Endothelial cell of umbilical vein (primary cell): ENCODE results near the gene KCND2. TPM values are rescaled to one million over a fixed set of nuclear protein-coding genes. Genes with fewer than 3 reads are reported as not detected.

Source experiments
- BruUV-seq: library from RNA; stranded (reverse); fragments of 400-500 nt; replicated peaks from 2 replicates; lab custom pipeline; 2021; lab: Mats Ljungman, UMichigan
- CTCF ChIA-PET: fragments of 300-600, 350-600 bp; sonication (Branson Sonifier 250); formaldehyde crosslinking; loops from one replicate; lab custom pipeline; 2021; ENCODE audit warnings: antibody characterized with exemption, inconsistent platforms; lab: Charles Lee
- POLR2A ChIA-PET: fragments of 300-600, 350-600 bp; sonication (Branson Sonifier 250); formaldehyde crosslinking; loops from one replicate; lab custom pipeline; 2021; ENCODE audit warnings: antibody characterized with exemption, inconsistent platforms; lab: Charles Lee
- DNase-seq: peaks from one replicate; pipeline ENCODE4 v3.0.0-alpha.2; 2011; ENCODE audit warnings: low read depth, low spot score
- FAIRE-seq: peaks from 2 replicates; lab custom pipeline; 2011; peaks lifted over from hg19 to GRCh38; lab: Jason Lieb, UNC
- H2AFZ ChIP-seq: 2 replicates; pipeline ENCODE4 v1.6.0; 2012; ENCODE audit warnings: low read depth, low read length, control low read depth, inconsistent platforms
- H3K27ac ChIP-seq: 2 replicates; pipeline ENCODE4 v1.5.1; 2011; ENCODE audit warnings: low read depth, mild to moderate bottlenecking, control low read depth, low read length, moderate library complexity; ENCODE audit not compliant: insufficient read depth
- H3K27me3 ChIP-seq, 2 experiments: 2 replicates each; pipeline versions ENCODE4 v1.6.0 to v1.6.1; 2011; ENCODE audit warnings: low read length in 2 of 2, mixed read lengths in 1 of 2; ENCODE audit not compliant: control insufficient read depth in 2 of 2, insufficient read depth in 2 of 2
- H3K36me3 ChIP-seq, 2 experiments: 2 replicates in 1 of 2; 3 replicates in 1 of 2; pipeline ENCODE4 v1.5.1; 2011; ENCODE audit warnings: low read length in 2 of 2, mild to moderate bottlenecking in 1 of 2, moderate library complexity in 1 of 2; ENCODE audit not compliant: control insufficient read depth in 2 of 2, insufficient read depth in 2 of 2; ENCODE audit errors: extremely low read depth in 1 of 2
- H3K4me1 ChIP-seq: 3 replicates; pipeline ENCODE4 v1.5.1; 2011; ENCODE audit warnings: mild to moderate bottlenecking, low read length; ENCODE audit not compliant: control insufficient read depth, insufficient read depth; ENCODE audit errors: extremely low read depth
- H3K4me2 ChIP-seq: 2 replicates; pipeline ENCODE4 v1.6.1; 2011; ENCODE audit warnings: low read length, control low read depth, mixed read lengths; ENCODE audit not compliant: insufficient read depth
- H3K4me3 ChIP-seq, 3 experiments: fragments of 200-600 bp in 1 of 3; sonication (generic), shearing (Covaris generic) in 1 of 3; replicated peaks in 1 of 3; 2 replicates each; pipeline ENCODE4 v1.5.1; 2011 to 2016; ENCODE audit warnings: control low read depth in 3 of 3, low read length in 3 of 3, mild to moderate bottlenecking in 2 of 3, inconsistent platforms in 1 of 3, low read depth in 1 of 3, moderate library complexity in 1 of 3; ENCODE audit not compliant: insufficient read depth in 1 of 3
- H3K79me2 ChIP-seq: 2 replicates; pipeline ENCODE4 v1.6.0; 2012; ENCODE audit warnings: low read length, inconsistent platforms; ENCODE audit not compliant: control insufficient read depth, insufficient read depth
- H3K9ac ChIP-seq: replicated peaks from 2 replicates; pipeline ENCODE3; 2011; ENCODE audit warnings: low read length, control low read depth; ENCODE audit not compliant: insufficient read depth; ENCODE audit errors: extremely low read depth
- H3K9me1 ChIP-seq: replicated peaks from 3 replicates; pipeline ENCODE4 v1.6.0; 2011; ENCODE audit warnings: mild to moderate bottlenecking, low read length; ENCODE audit not compliant: control insufficient read depth, insufficient read depth; ENCODE audit errors: extremely low read depth
- H3K9me3 ChIP-seq: replicated peaks from 2 replicates; pipeline ENCODE4 v1.5.1; 2012; ENCODE audit warnings: low read length, inconsistent platforms; ENCODE audit not compliant: control insufficient read depth, insufficient read depth
- H4K20me1 ChIP-seq: replicated peaks from 2 replicates; pipeline ENCODE3; 2011; ENCODE audit warnings: mild to moderate bottlenecking, low read length; ENCODE audit not compliant: control insufficient read depth, insufficient read depth; ENCODE audit errors: extremely low read depth
- CTCF ChIP-seq, 2 donors: IDR thresholded peaks; 1 replicate in 1 of 2; 2 replicates in 1 of 2; pipeline ENCODE4 v1.5.1; 2011; ENCODE audit warnings: low read length in 2 of 2, mild to moderate bottlenecking in 2 of 2, moderate library complexity in 2 of 2, control low read depth in 1 of 2, inconsistent platforms in 1 of 2, low read depth in 1 of 2; ENCODE audit not compliant: insufficient read depth in 1 of 2; ENCODE audit errors: extremely low read depth in 1 of 2
- EZH2 ChIP-seq: IDR thresholded peaks from 2 replicates; pipeline ENCODE4 v1.6.1; 2012; ENCODE audit warnings: borderline replicate concordance, low read depth, mild to moderate bottlenecking, moderate library complexity, low read length, inconsistent platforms; ENCODE audit not compliant: severe bottlenecking
- FOS ChIP-seq: IDR thresholded peaks from 2 replicates; pipeline ENCODE4 v1.6.1; 2011; ENCODE audit warnings: mild to moderate bottlenecking, low read length, moderate library complexity, borderline replicate concordance; ENCODE audit not compliant: insufficient read depth
- GATA2 ChIP-seq: IDR thresholded peaks from 2 replicates; pipeline ENCODE4 v1.7.0; 2011; ENCODE audit warnings: low read depth, mild to moderate bottlenecking, moderate library complexity, mixed read lengths, low read length; ENCODE audit not compliant: insufficient read length, insufficient read depth
- JUN ChIP-seq: IDR thresholded peaks from 2 replicates; pipeline ENCODE4 v1.6.1; 2011; ENCODE audit warnings: borderline replicate concordance, low read depth; ENCODE audit not compliant: insufficient read length, insufficient read depth
- MAX ChIP-seq: IDR thresholded peaks from 2 replicates; pipeline ENCODE4 v1.6.1; 2011; ENCODE audit not compliant: insufficient read depth, insufficient read length
- MYC ChIP-seq: IDR thresholded peaks from one replicate; pipeline ENCODE4 v1.6.1; 2011; ENCODE audit warnings: mild to moderate bottlenecking, low read depth, low read length
- POLR2A ChIP-seq: IDR thresholded peaks from 2 replicates; pipeline ENCODE4 v1.6.1; 2012; ENCODE audit warnings: low read depth, mild to moderate bottlenecking, control low read depth, low read length
- POLR2AphosphoS5 ChIP-seq: IDR thresholded peaks from 2 replicates; pipeline ENCODE4 v1.6.1; 2012; ENCODE audit warnings: low read depth, mild to moderate bottlenecking, control low read depth, low read length, moderate library complexity; ENCODE audit not compliant: insufficient read depth
- dilution Hi-C: fragments of 300-500 bp; cut with MboI; formaldehyde crosslinking; loops from one replicate; pipeline ENCODE4 v1.15.0; 2019; ENCODE audit warnings: low sequenced_read_pairs; ENCODE audit not compliant: extremely low pct_ligation_motif_present
- intact Hi-C: fragments of 100-400 bp; cut with micrococcal nuclease; formaldehyde crosslinking; loops from one replicate; pipeline ENCODE4 v1.10.0; 2022
- polyA plus RNA-seq, 4 experiments: library from polyadenylated mRNA; depleted of rRNA in 3 of 4; stranded (reverse) in 3 of 4; unstranded in 1 of 4; fragments of >200 nt; gene quantifications; 2 replicates each; pipeline versions ENCODE4 v1.2.1 to v1.2.3, GENCODE V29; 2011 to 2012; ENCODE audit warnings: missing spikeins in 1 of 4
- total RNA-seq: library from RNA; stranded (reverse); gene quantifications from 2 replicates; pipeline ENCODE4 v1.2.3, GENCODE V29; 2021

KCND2 gene
- total and polyA plus RNA-seq, 2 donors (not counting 3 experiments of a cell fraction or from before 2014, with no cell fraction given), result not detected

- H3K9me1 ChIP-seq, result no peaks in the 10 kb centered on the region
- ChIA-PET CTCF (no interaction called here), POLR2A (no interaction called here)
- H2AFZ ChIP-seq, result peak overlapping the region; percentile 59
- H3K36me3 ChIP-seq, result no peaks in the 10 kb centered on the region
- no peaks in the 10 kb centered on the region for H3K27me3 ChIP-seq
- H3K27ac ChIP-seq, result no peak overlapping the region
- H3K79me2 ChIP-seq, result no peaks in the 10 kb centered on the region
- intact Hi-C loops (loop anchor here (10.0 kb wide), 1 partner anchor 496 kb away; no protein-coding TSS in a partner anchor), dilution Hi-C loops (no loop called here)
- no peak for FAIRE-seq
- peaks cover 14% of the 10 kb centered on the region for H3K4me1 ChIP-seq
- no peaks in the 10 kb centered on the region for H4K20me1 ChIP-seq
- no peak overlapping the region for H3K4me3 ChIP-seq
- DNase-seq, result peak; percentile 2
- no TSS peak for BruUV-seq
- no peak for TF ChIP-seq FOS
- no peak overlapping the region for H3K4me2 ChIP-seq
- no peak overlapping the region for H3K9ac ChIP-seq
- H3K9me3 ChIP-seq, result no peaks in the 10 kb centered on the region
Observed at GRCh38 chr7:120588416-120588815, 315.4 kb downstream of the KCND2 start.

- no TSS peak for BruUV-seq
- no peak for DNase-seq
- Histone ChIP-seq H2AFZ (no peak overlapping the region), H3K27ac (no peak overlapping the region), H3K9ac (no peak overlapping the region), H4K20me1 (no peaks in the 10 kb centered on the region), H3K36me3 (no peaks in the 10 kb centered on the region), H3K27me3 (no peaks in the 10 kb centered on the region), H3K4me2 (no peak overlapping the region), H3K4me3 (no peak overlapping the region), H3K4me1 (peaks cover 11% of the 10 kb centered on the region), H3K9me1 (no peaks in the 10 kb centered on the region), H3K79me2 (no peaks in the 10 kb centered on the region), H3K9me3 (no peaks in the 10 kb centered on the region)
- CTCF ChIA-PET, result interaction anchor here (0.6 kb wide), 1 partner anchor 123 kb away, joined by 3 read pairs; no protein-coding TSS in a partner anchor
- intact Hi-C loops, result loop anchor here (10.0 kb wide), 1 partner anchor 496 kb away; no protein-coding TSS in a partner anchor
- POLR2A ChIA-PET, result no interaction called here
- no peak for FAIRE-seq
- dilution Hi-C loops, result no loop called here
- no peak for TF ChIP-seq CTCF (IDR thresholded peaks at IDR 0.05; ENCODE audit: extremely low read depth in 1 of 2, insufficient read depth in 1 of 2, low read depth in 1 of 2, low read length in 2 of 2)
- no peak for TF ChIP-seq GATA2
- TF ChIP-seq MYC, result no peak
- TF ChIP-seq FOS, result no peak
- no peak for TF ChIP-seq POLR2AphosphoS5
- TF ChIP-seq JUN, result no peak
- no peak for TF ChIP-seq EZH2
- no peak for TF ChIP-seq MAX
- no peak for TF ChIP-seq POLR2A
Observed at GRCh38 chr7:120588862-120589261, 315.9 kb downstream of the KCND2 start.
